ENCODE measurements around the gene DDX25. TPM values are rescaled to one million over a fixed set of nuclear protein-coding genes. Genes with fewer than 3 reads are reported as not detected.

DDX25 gene
- total and polyA plus RNA-seq, 10 of the 15 experiments (the other 5 are each of a cell fraction or from before 2014, with no cell fraction given) = 0.05 TPM; not detected in 9

DNA sequence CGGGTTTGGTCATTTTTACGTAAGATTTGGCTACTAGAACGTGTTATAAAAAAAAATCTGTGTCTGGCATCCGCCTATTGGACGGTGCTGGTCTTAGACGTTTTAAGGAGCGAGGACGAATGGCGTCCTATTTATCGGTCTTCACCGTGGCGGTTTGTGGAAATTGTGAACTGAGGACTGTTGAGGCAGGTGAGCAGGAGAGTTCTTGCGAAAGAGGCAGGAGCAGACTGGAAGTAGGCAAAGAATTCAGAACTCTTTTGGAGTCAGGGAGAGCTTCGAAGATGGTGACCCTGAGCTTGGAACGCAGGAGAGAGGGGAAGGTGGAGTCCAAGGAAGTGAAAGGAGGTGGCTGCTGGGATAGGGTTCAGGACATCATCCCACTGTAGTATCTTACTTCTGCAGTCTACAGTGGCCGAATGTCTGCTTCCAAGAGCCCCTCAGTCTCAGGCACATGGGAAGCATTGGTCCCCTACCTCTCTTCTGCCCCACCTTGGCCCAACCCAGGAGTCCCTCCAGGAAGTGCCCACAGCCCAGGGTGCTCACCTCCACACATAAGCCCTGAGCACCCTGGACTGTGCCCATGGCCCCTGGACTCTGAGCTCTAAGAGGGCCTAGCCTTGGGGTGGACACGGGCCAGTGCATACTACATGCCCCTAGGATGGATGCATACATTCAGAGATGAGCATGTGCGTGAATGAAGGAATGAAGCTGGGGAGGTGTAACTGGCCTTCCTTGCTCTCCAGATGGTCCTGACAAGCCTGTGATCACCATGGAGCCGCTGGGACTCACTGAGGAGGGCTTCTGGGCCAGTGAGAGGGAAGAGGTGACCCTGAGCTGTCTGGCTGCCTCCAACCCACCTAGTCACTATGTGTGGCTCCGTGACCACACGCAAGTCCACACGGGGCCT is 45.2 kb downstream of the DDX25 start (continued):
- TF ChIP-seq IKZF1 (conservative IDR thresholded peaks at IDR 0.05) (no peak), RBBP5 (conservative IDR thresholded peaks at IDR 0.05) (no peak), KAT2A (conservative IDR thresholded peaks at IDR 0.05; ENCODE audit: control insufficient read depth, low read depth, low read length) (no peak), SMAD1 (IDR thresholded peaks at IDR 0.05; ENCODE audit: low read depth, partially characterized antibody) (no peak), CREB1 (IDR thresholded peaks at IDR 0.05; ENCODE audit: low read depth) (no peak), JUNB (IDR thresholded peaks at IDR 0.05) (no peak), TCF3 (IDR thresholded peaks at IDR 0.05; ENCODE audit: borderline replicate concordance, insufficient read depth, low read depth, low read length) (no peak), KDM1A (IDR thresholded peaks at IDR 0.05; ENCODE audit: borderline replicate concordance) (no peak), SPI1 (IDR thresholded peaks at IDR 0.05; ENCODE audit: borderline replicate concordance, insufficient read depth, low read depth, low read length) (no peak), NRF1 (conservative IDR thresholded peaks at IDR 0.05; ENCODE audit: low read depth, low read length) (no peak)

DNA sequence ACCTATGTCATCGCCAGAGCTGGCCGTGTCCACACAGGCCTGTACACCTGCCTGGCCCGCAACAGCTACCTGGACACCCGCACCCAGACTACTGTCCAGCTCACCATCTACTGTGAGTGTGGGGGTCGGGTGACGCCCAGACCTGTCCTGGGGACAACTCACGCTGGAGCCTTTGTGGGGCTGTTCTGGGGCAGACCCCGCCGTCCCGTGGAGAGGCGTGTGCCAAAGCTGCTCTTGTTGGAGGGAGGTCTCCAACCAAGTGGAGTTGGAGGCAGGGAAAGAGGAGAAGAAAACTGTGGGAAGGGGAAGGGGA is 45.8 kb downstream of the DDX25 start:
- FAIRE-seq (no peak), ATAC-seq (no peak), DNase-seq (ENCODE audit: low read depth, low spot score) (no peak)
- Histone ChIP-seq H3K36me3 (ENCODE audit: control insufficient read depth in 2 of 2, insufficient read depth in 2 of 2, low read length in 1 of 2) (no peaks in the 10 kb centered on the region), H3K79me2 (ENCODE audit: control insufficient read depth, insufficient read depth, low read length) (no peaks in the 10 kb centered on the region), H3K4me1 (ENCODE audit: control insufficient read depth, insufficient read depth, low read length) (no peaks in the 10 kb centered on the region), H3K9me3 (replicated peaks; ENCODE audit: control insufficient read depth, insufficient read depth, low read length) (no peaks in the 10 kb centered on the region), H3K4me2 (ENCODE audit: control insufficient read depth, insufficient read depth) (no peak overlapping the region), H4K20me1 (ENCODE audit: control insufficient read depth, insufficient read depth) (no peaks in the 10 kb centered on the region), H2AFZ (ENCODE audit: control insufficient read depth, low read depth, low read length) (no peak overlapping the region), H3K27ac (ENCODE audit: control insufficient read depth, insufficient read depth) (no peak overlapping the region), H3K27me3 (replicated peaks in 1 of 2; ENCODE audit: control insufficient read depth in 2 of 2, insufficient read depth in 2 of 2, low read length in 1 of 2) (no peaks in the 10 kb centered on the region), H3K9ac (ENCODE audit: control insufficient read depth, insufficient read depth, low read length) (no peak overlapping the region), H3K4me3 (no peak overlapping the region)
- no TSS peak for BruUV-seq (replicated peaks)
- ChIA-PET SMC1A (ENCODE audit: uncharacterized antibody, unreplicated experiment) (no interaction called here), RAD21 (ENCODE audit: unreplicated experiment) (no interaction called here), POLR2A (interaction anchor here (0.6 kb wide), 1 partner anchor 318 kb away, joined by 4 read pairs; no protein-coding TSS in a partner anchor), CTCF (no interaction called here)
- WGBS (ENCODE audit: insufficient coverage, insufficient replicate concordance, low lambda C conversion rate, missing lambda C conversion rate) = 29% methylated on average over 11 of the region's 11 CpGs
- in situ Hi-C loops (cut with MboI) = no loop called here
- TF ChIP-seq CEBPB (IDR thresholded peaks at IDR 0.05; ENCODE audit: borderline replicate concordance in 1 of 2, low read depth in 2 of 2, low read length in 2 of 2) (no peak), TCF3 (IDR thresholded peaks at IDR 0.05; ENCODE audit: borderline replicate concordance, insufficient read depth, low read depth, low read length) (no peak), POLR2A (IDR thresholded peaks at IDR 0.05; ENCODE audit: low read depth, low read length) (no peak), MTA3 (IDR thresholded peaks at IDR 0.05; ENCODE audit: borderline replicate concordance, low read length) (no peak), ETV6 (conservative IDR thresholded peaks at IDR 0.05 in 1 of 2, IDR thresholded peaks at IDR 0.05 in 1 of 2; ENCODE audit: borderline replicate concordance in 1 of 2, low read depth in 1 of 2) (no peak), KAT2A (conservative IDR thresholded peaks at IDR 0.05; ENCODE audit: control insufficient read depth, low read depth, low read length) (no peak), ZBTB11 (CRISPR knock-in tag; IDR thresholded peaks at IDR 0.05) (no peak)
- TF ChIP-seq, protein P1, sequence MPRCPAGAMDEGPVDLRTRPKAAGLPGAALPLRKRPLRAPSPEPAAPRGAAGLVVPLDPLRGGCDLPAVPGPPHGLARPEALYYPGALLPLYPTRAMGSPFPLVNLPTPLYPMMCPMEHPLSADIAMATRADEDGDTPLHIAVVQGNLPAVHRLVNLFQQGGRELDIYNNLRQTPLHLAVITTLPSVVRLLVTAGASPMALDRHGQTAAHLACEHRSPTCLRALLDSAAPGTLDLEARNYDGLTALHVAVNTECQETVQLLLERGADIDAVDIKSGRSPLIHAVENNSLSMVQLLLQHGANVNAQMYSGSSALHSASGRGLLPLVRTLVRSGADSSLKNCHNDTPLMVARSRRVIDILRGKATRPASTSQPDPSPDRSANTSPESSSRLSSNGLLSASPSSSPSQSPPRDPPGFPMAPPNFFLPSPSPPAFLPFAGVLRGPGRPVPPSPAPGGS (IDR thresholded peaks at IDR 0.05; ENCODE audit: borderline replicate concordance, insufficient read depth, low read depth, low read length, poor library complexity, severe bottlenecking) = no peak
- intact Hi-C loops (cut with micrococcal nuclease; ENCODE audit: unreplicated experiment) = no loop called here

Data from GM12878 (cell line).